HL-60 (cell line): ENCODE measurements around the gene SP110.

Experiments
- DNase-seq, 2 experiments: peaks; one replicate each; pipeline ENCODE4 v3.0.0-alpha.2; 2010 to 2020; ENCODE audit warnings: low read depth in 1 of 2, low spot score in 1 of 2
- H3K27ac ChIP-seq: fragments of 250-450 bp; sonication (Bioruptor Pico); replicated peaks from 2 replicates; pipeline ENCODE4 v1.5.1; 2020; ENCODE audit warnings: mild to moderate bottlenecking, moderate library complexity
- H3K27me3 ChIP-seq: fragments of 250-450 bp; sonication (Bioruptor Pico); 2 replicates; pipeline ENCODE4 v1.5.1; 2021; ENCODE audit warnings: mild to moderate bottlenecking, moderate library complexity; ENCODE audit not compliant: insufficient read depth, poor library complexity, severe bottlenecking
- H3K4me3 ChIP-seq: replicated peaks from 2 replicates; pipeline ENCODE4 v1.5.1; 2011; ENCODE audit warnings: mild to moderate bottlenecking, control low read depth, low read length; ENCODE audit not compliant: insufficient read depth
- GABPA ChIP-seq: IDR thresholded peaks from 2 replicates; pipeline ENCODE4 v1.6.1; 2012; ENCODE audit warnings: low read depth
- POLR2AphosphoS5 ChIP-seq: IDR thresholded peaks from 2 replicates; pipeline ENCODE4 v1.6.1; 2012; ENCODE audit warnings: low read depth
- SPI1 ChIP-seq: IDR thresholded peaks from 2 replicates; pipeline ENCODE4 v1.6.1; 2012; ENCODE audit warnings: low read depth, mild to moderate bottlenecking, borderline replicate concordance
- TF ChIP-seq, protein P1 (sequence below): IDR thresholded peaks from 2 replicates; pipeline ENCODE4 v1.6.1; 2012; ENCODE audit warnings: low read depth; ENCODE audit not compliant: insufficient replicate concordance
- TF ChIP-seq, protein P2 (sequence below): IDR thresholded peaks from one replicate; pipeline ENCODE4 v1.5.1; 2011; ENCODE audit warnings: low read length, control low read depth, inconsistent platforms; ENCODE audit not compliant: insufficient read depth

SP110 gene

GRCh38 chr2:230216489-230216888 lies 3.3 kb downstream of the SP110 start:
- no peaks in the 10 kb centered on the region for H3K27me3 ChIP-seq
- no peak for DNase-seq
- H3K4me3 ChIP-seq, result no peak overlapping the region
- TF ChIP-seq, protein P1, sequence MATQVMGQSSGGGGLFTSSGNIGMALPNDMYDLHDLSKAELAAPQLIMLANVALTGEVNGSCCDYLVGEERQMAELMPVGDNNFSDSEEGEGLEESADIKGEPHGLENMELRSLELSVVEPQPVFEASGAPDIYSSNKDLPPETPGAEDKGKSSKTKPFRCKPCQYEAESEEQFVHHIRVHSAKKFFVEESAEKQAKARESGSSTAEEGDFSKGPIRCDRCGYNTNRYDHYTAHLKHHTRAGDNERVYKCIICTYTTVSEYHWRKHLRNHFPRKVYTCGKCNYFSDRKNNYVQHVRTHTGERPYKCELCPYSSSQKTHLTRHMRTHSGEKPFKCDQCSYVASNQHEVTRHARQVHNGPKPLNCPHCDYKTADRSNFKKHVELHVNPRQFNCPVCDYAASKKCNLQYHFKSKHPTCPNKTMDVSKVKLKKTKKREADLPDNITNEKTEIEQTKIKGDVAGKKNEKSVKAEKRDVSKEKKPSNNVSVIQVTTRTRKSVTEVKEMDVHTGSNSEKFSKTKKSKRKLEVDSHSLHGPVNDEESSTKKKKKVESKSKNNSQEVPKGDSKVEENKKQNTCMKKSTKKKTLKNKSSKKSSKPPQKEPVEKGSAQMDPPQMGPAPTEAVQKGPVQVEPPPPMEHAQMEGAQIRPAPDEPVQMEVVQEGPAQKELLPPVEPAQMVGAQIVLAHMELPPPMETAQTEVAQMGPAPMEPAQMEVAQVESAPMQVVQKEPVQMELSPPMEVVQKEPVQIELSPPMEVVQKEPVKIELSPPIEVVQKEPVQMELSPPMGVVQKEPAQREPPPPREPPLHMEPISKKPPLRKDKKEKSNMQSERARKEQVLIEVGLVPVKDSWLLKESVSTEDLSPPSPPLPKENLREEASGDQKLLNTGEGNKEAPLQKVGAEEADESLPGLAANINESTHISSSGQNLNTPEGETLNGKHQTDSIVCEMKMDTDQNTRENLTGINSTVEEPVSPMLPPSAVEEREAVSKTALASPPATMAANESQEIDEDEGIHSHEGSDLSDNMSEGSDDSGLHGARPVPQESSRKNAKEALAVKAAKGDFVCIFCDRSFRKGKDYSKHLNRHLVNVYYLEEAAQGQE, result no peak
- TF ChIP-seq GABPA (no peak), POLR2AphosphoS5 (no peak), SPI1 (no peak)
- TF ChIP-seq, protein P2, sequence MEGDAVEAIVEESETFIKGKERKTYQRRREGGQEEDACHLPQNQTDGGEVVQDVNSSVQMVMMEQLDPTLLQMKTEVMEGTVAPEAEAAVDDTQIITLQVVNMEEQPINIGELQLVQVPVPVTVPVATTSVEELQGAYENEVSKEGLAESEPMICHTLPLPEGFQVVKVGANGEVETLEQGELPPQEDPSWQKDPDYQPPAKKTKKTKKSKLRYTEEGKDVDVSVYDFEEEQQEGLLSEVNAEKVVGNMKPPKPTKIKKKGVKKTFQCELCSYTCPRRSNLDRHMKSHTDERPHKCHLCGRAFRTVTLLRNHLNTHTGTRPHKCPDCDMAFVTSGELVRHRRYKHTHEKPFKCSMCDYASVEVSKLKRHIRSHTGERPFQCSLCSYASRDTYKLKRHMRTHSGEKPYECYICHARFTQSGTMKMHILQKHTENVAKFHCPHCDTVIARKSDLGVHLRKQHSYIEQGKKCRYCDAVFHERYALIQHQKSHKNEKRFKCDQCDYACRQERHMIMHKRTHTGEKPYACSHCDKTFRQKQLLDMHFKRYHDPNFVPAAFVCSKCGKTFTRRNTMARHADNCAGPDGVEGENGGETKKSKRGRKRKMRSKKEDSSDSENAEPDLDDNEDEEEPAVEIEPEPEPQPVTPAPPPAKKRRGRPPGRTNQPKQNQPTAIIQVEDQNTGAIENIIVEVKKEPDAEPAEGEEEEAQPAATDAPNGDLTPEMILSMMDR, result no peak
- no peak overlapping the region for H3K27ac ChIP-seq

DNA sequence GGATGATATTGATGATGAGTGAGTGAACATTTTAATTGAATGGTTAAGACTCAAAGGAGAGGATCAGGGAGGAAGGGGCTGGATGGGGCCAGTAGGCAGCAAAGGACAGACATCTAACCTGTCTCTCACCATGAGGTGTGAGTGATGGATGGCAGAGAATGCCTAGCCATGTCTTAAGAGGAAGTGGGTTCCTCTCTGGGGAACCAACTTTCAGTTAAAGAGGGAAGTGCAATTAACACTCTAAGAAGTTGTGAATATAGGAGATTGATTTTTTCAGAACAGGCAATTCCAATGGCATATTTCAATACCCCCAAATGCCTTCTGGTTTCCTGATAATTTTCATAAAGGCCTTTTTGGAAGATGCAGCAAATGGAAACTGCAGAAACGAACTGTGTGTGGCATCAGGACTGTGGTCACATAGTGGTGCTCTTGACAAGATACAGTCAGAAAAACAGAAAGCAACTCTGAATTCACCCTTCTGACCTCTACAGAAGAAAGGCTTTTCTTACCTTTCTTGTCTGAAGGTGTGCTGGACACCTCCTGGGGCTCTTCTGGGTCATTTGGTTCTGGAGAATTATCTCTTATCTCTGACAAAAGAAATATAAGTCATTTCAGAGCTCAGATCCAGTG lies 10.2 kb downstream of the SP110 start:
- TF ChIP-seq, protein P1, result no peak
- peak; percentile 100 for TF ChIP-seq SPI1
- peak in 1 of 2 experiments; percentile 65 for DNase-seq
- peak overlapping the region; percentile 9; the same call in 1 of the 2 replicates for H3K27ac ChIP-seq
- H3K27me3 ChIP-seq, result no peaks in the 10 kb centered on the region
- no peak overlapping the region for H3K4me3 ChIP-seq

DNA sequence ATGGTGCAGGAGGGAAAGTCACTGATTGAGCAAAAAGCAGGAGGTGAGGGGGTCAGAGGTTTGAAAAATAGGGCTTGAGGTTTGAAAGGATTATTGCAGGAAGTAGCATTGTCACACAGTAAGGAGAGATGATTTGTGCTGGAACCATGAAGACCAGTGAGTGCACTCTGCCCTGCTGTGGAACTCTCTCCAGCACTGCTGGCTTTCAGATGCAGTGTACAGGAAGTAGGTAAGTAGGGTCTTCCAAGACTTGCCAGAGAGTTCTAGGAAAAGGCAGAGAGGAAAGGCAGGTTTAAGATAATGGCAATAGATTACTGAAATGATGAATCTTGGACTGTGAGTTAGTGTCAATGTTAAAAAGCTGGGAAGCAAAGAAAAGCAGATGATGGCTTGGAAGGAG lies 11.2 kb downstream of the SP110 start:
- no peak for TF ChIP-seq POLR2AphosphoS5
- TF ChIP-seq, protein P1, result no peak
- TF ChIP-seq GABPA, result no peak
- no peak for TF ChIP-seq SPI1
- TF ChIP-seq, protein P2, result no peak
- DNase-seq, result no peak
- no peak overlapping the region for H3K27ac ChIP-seq
- no peaks in the 10 kb centered on the region for H3K27me3 ChIP-seq
- H3K4me3 ChIP-seq, result no peak overlapping the region

DNA sequence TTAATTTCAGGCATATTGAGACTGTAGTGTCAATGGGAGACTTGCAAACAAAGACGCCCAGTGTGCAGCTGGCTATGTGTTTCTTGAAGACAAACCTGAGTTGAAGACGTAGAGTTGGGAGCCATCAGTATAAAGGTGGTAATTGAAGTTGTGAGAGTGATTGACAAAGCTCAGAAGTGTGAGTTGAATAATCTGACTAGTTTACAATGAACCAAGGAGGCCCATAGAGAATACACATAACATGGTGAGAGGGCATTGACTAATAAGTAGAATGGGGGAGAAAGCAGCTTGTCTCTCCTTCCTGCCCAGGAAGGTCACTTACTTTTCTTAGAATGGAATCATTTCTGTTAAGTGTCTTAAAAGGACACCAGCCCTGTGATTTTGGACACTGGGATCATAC lies 14.1 kb downstream of the SP110 start:
- peak overlapping the region; percentile 3; the same call in 1 of the 2 replicates for H3K27ac ChIP-seq
- DNase-seq, result no peak
- H3K4me3 ChIP-seq, result no peak overlapping the region
- no peaks in the 10 kb centered on the region for H3K27me3 ChIP-seq
- TF ChIP-seq SPI1 (no peak), GABPA (no peak), POLR2AphosphoS5 (no peak)
- TF ChIP-seq, protein P2, result no peak
- TF ChIP-seq, protein P1, result no peak
